ENCODE results near the gene STEEP1. TPM values are rescaled to one million over a fixed set of nuclear protein-coding genes. Genes with fewer than 3 reads are reported as not detected.
"Not testable (repeated sequence)": the region's sequence is repeated elsewhere in the genome, so short reads cannot be mapped to it uniquely, and the experiment has no call there.

STEEP1 gene
- polyA plus RNA-seq, 1 donor from 2014 or later = 24.0 TPM

GRCh38 chrX:119505945-119506344, 59.3 kb downstream of the STEEP1 start:
- peaks cover 2% of the 10 kb centered on the region for H3K27me3 Mint-ChIP-seq
- no peak overlapping the region for H3K4me3 Mint-ChIP-seq
- no peak overlapping the region for H3K27ac Mint-ChIP-seq
- H3K9me3 Mint-ChIP-seq = no peaks in the 10 kb centered on the region
- H3K36me3 Mint-ChIP-seq = no peaks in the 10 kb centered on the region
- H3K4me1 Mint-ChIP-seq = peaks cover 0 to 3% (median 2%) of the 10 kb centered on the region in 3 donors

GRCh38 chrX:119505145-119505544, 60.1 kb downstream of the STEEP1 start:
- H3K4me1 Mint-ChIP-seq = peaks cover 0 to 10% (median 5%) of the 10 kb centered on the region in 3 donors
- not testable (repeated sequence) for H3K27ac Mint-ChIP-seq, H3K36me3 Mint-ChIP-seq, H3K4me3 Mint-ChIP-seq, H3K27me3 Mint-ChIP-seq, H3K9me3 Mint-ChIP-seq

- Mint-ChIP-seq H3K27ac (no peak overlapping the region), H3K4me3 (no peak overlapping the region), H3K9me3 (no peaks in the 10 kb centered on the region)
These were observed 61.7 kb downstream of the STEEP1 start for GRCh38 chrX:119503484-119503861.

GRCh38 chrX:119502727-119503483, 62.3 kb downstream of the STEEP1 start:
- H3K4me1 Mint-ChIP-seq = peaks cover 0 to 10% (median 5%) of the 10 kb centered on the region in 3 donors
- no peak overlapping the region for H3K27ac Mint-ChIP-seq
- peaks cover 1% of the 10 kb centered on the region for H3K36me3 Mint-ChIP-seq
- H3K27me3 Mint-ChIP-seq = no peaks in the 10 kb centered on the region
- peak overlapping the region in 1 of 4 donors; percentile 8 for H3K4me3 Mint-ChIP-seq
- H3K9me3 Mint-ChIP-seq = no peaks in the 10 kb centered on the region

More at GRCh38 chrX:119503484-119503861, 61.7 kb downstream of the STEEP1 start:
- H3K36me3 Mint-ChIP-seq = peaks cover 1% of the 10 kb centered on the region
- peaks cover 0 to 10% (median 5%) of the 10 kb centered on the region in 3 donors for H3K4me1 Mint-ChIP-seq
- no peaks in the 10 kb centered on the region for H3K27me3 Mint-ChIP-seq

GRCh38 chrX:119501511-119502148, 63.6 kb downstream of the STEEP1 start:
- peak overlapping the region in 2 of 3 donors; percentile 2 to 74 for H3K27ac Mint-ChIP-seq
- H3K4me3 Mint-ChIP-seq = peak overlapping the region in 1 of 4 donors; percentile 63

GRCh38 chrX:119500061-119500800, 65.0 kb downstream of the STEEP1 start:
- peak overlapping the region in 1 of 4 donors; percentile 12 for H3K4me3 Mint-ChIP-seq
- peaks cover 12 to 21% (median 18%) of the 10 kb centered on the region in 3 donors for H3K4me1 Mint-ChIP-seq
- H3K27me3 Mint-ChIP-seq = no peaks in the 10 kb centered on the region
- peaks cover 1% of the 10 kb centered on the region for H3K36me3 Mint-ChIP-seq
- H3K27ac Mint-ChIP-seq = no peak overlapping the region
- peaks cover 0 to 1% (median 0%) of the 10 kb centered on the region in 3 donors for H3K9me3 Mint-ChIP-seq

More at GRCh38 chrX:119501511-119502148, 63.6 kb downstream of the STEEP1 start:
- H3K4me1 Mint-ChIP-seq = peaks cover 7 to 16% (median 11%) of the 10 kb centered on the region in 3 donors
- peaks cover 1% of the 10 kb centered on the region for H3K36me3 Mint-ChIP-seq
- peaks cover 0 to 1% (median 0%) of the 10 kb centered on the region in 3 donors for H3K9me3 Mint-ChIP-seq
- no peaks in the 10 kb centered on the region for H3K27me3 Mint-ChIP-seq

GRCh38 chrX:119497185-119497584, 68.0 kb downstream of the STEEP1 start:
- peaks cover 12 to 21% (median 18%) of the 10 kb centered on the region in 3 donors for H3K4me1 Mint-ChIP-seq
- H3K36me3 Mint-ChIP-seq = peaks cover 1% of the 10 kb centered on the region
- H3K9me3 Mint-ChIP-seq = peaks cover 0 to 1% (median 0%) of the 10 kb centered on the region in 3 donors
- peak overlapping the region in 1 of 4 donors; percentile 15 for H3K4me3 Mint-ChIP-seq
- no peaks in the 10 kb centered on the region for H3K27me3 Mint-ChIP-seq
- H3K27ac Mint-ChIP-seq = no peak overlapping the region

- Mint-ChIP-seq H3K4me3 (no peak overlapping the region), H3K36me3 (peaks cover 1% of the 10 kb centered on the region), H3K4me1 (peaks cover 12 to 19% (median 17%) of the 10 kb centered on the region in 3 donors), H3K27me3 (no peaks in the 10 kb centered on the region), H3K9me3 (peaks cover 0 to 1% (median 0%) of the 10 kb centered on the region in 3 donors), H3K27ac (peak overlapping the region in 1 of 3 donors; percentile 84)
These were observed 69.2 kb downstream of the STEEP1 start for GRCh38 chrX:119495734-119496726.

GRCh38 chrX:119493851-119494495, 71.2 kb downstream of the STEEP1 start:
- H3K9me3 Mint-ChIP-seq, H3K27ac Mint-ChIP-seq, H3K4me3 Mint-ChIP-seq, H3K27me3 Mint-ChIP-seq, H3K36me3 Mint-ChIP-seq: not testable (repeated sequence)
- H3K4me1 Mint-ChIP-seq = peaks cover 12 to 13% (median 12%) of the 10 kb centered on the region in 3 donors

GRCh38 chrX:119492463-119492862, 72.7 kb downstream of the STEEP1 start:
- no peak overlapping the region for H3K27ac Mint-ChIP-seq
- H3K36me3 Mint-ChIP-seq = no peaks in the 10 kb centered on the region
- peaks cover 0 to 1% (median 0%) of the 10 kb centered on the region in 3 donors for H3K9me3 Mint-ChIP-seq
- H3K4me3 Mint-ChIP-seq = no peak overlapping the region
- H3K27me3 Mint-ChIP-seq = no peaks in the 10 kb centered on the region
- peaks cover 12 to 16% (median 16%) of the 10 kb centered on the region in 3 donors for H3K4me1 Mint-ChIP-seq

GRCh38 chrX:119489212-119490074, 75.8 kb downstream of the STEEP1 start:
- no peaks in the 10 kb centered on the region for H3K36me3 Mint-ChIP-seq
- H3K4me3 Mint-ChIP-seq = no peak overlapping the region
- no peak overlapping the region for H3K27ac Mint-ChIP-seq
- no peaks in the 10 kb centered on the region for H3K27me3 Mint-ChIP-seq
- H3K9me3 Mint-ChIP-seq = no peaks in the 10 kb centered on the region
- peaks cover 2 to 4% (median 3%) of the 10 kb centered on the region in 3 donors for H3K4me1 Mint-ChIP-seq

GRCh38 chrX:119488749-119489148, 76.5 kb downstream of the STEEP1 start:
- peaks cover 2 to 6% (median 3%) of the 10 kb centered on the region in 3 donors for H3K4me1 Mint-ChIP-seq
- H3K36me3 Mint-ChIP-seq = no peaks in the 10 kb centered on the region
- no peaks in the 10 kb centered on the region for H3K27me3 Mint-ChIP-seq
- no peak overlapping the region for H3K27ac Mint-ChIP-seq
- no peak overlapping the region for H3K4me3 Mint-ChIP-seq
- H3K9me3 Mint-ChIP-seq = no peaks in the 10 kb centered on the region
